ENCODE measurements around the gene BCAR3. TPM values are rescaled to one million over a fixed set of nuclear protein-coding genes. Genes with fewer than 3 reads are reported as not detected.
A peak's percentile ranks its signal among the peaks of the same experiment; 100 is the strongest.

BCAR3 gene
- total RNA-seq, 6 donors from 2014 or later: 26.3 to 48.8 (median 31.9) TPM

- 93 to 100% methylated on average over 3 of the region's 3 CpGs for WGBS, 2 donors
- Histone ChIP-seq H3K4me1 (peaks cover 0 to 8% (median 2%) of the 10 kb centered on the region in 4 donors), H3K36me3 (peaks cover 0 to 26% (median 7%) of the 10 kb centered on the region in 4 donors), H3K27me3 (no peaks in the 10 kb centered on the region), H3K4me3 (no peak overlapping the region), H3K27ac (peak overlapping the region in 2 of 4 donors; percentile 11 to 48), H3K9me3 (no peaks in the 10 kb centered on the region)
- DNase-seq: no peak
- no peak for ATAC-seq (ENCODE audit: low FRiP score in 2 of 2)
- TF ChIP-seq POLR2A (IDR thresholded peaks at IDR 0.05) (no peak), EP300 (IDR thresholded peaks at IDR 0.05) (no peak), CTCF (IDR thresholded peaks at IDR 0.05) (no peak), POLR2AphosphoS5 (IDR thresholded peaks at IDR 0.05) (no peak)
Measured at GRCh38 chr1:93636712-93637111, 44.9 kb downstream of the BCAR3 start.

- Histone ChIP-seq H3K9me3 (no peaks in the 10 kb centered on the region), H3K27ac (peak overlapping the region in 1 of 4 donors; percentile 48), H3K4me1 (peaks cover 0 to 9% (median 4%) of the 10 kb centered on the region in 4 donors), H3K4me3 (no peak overlapping the region), H3K36me3 (peaks cover 0 to 18% (median 4%) of the 10 kb centered on the region in 4 donors), H3K27me3 (no peaks in the 10 kb centered on the region)
- no peak for ATAC-seq (ENCODE audit: low FRiP score in 2 of 2)
- DNase-seq: no peak
- 64 to 80% methylated on average over 10 to 14 of the region's 14 CpGs for WGBS, 2 donors
- TF ChIP-seq EP300 (IDR thresholded peaks at IDR 0.05) (no peak), CTCF (IDR thresholded peaks at IDR 0.05) (no peak), POLR2AphosphoS5 (IDR thresholded peaks at IDR 0.05) (no peak), POLR2A (IDR thresholded peaks at IDR 0.05) (no peak)
Measured at GRCh38 chr1:93635614-93636543, 45.8 kb downstream of the BCAR3 start.

GRCh38 chr1:93633313-93633712 is 48.3 kb downstream of the BCAR3 start:
- no peak for TF ChIP-seq CTCF (IDR thresholded peaks at IDR 0.05)
- TF ChIP-seq POLR2AphosphoS5 (IDR thresholded peaks at IDR 0.05): no peak
- no peak for TF ChIP-seq POLR2A (IDR thresholded peaks at IDR 0.05)
- TF ChIP-seq EP300 (IDR thresholded peaks at IDR 0.05): no peak
- Histone ChIP-seq H3K4me1 (peaks cover 3 to 20% (median 14%) of the 10 kb centered on the region in 4 donors), H3K27ac (no peak overlapping the region), H3K9me3 (no peaks in the 10 kb centered on the region), H3K4me3 (no peak overlapping the region), H3K27me3 (no peaks in the 10 kb centered on the region), H3K36me3 (peaks cover 0 to 9% (median 3%) of the 10 kb centered on the region in 4 donors)
- WGBS, 2 donors: 91 to 96% methylated on average over 4 of the region's 4 CpGs
- no peak for DNase-seq
- no peak for ATAC-seq (ENCODE audit: low FRiP score in 2 of 2)

GRCh38 chr1:93631626-93632365 is 49.8 kb downstream of the BCAR3 start:
- DNase-seq: no peak
- Histone ChIP-seq H3K27me3 (no peaks in the 10 kb centered on the region), H3K9me3 (no peaks in the 10 kb centered on the region), H3K4me1 (peaks cover 3 to 30% (median 19%) of the 10 kb centered on the region in 4 donors), H3K4me3 (no peak overlapping the region), H3K27ac (peak overlapping the region in 2 of 4 donors; percentile 47 to 74), H3K36me3 (peaks cover 0 to 9% (median 0%) of the 10 kb centered on the region in 4 donors)
- ATAC-seq (ENCODE audit: low FRiP score in 2 of 2): no peak
- WGBS, 2 donors: 85 to 97% methylated on average over 5 of the region's 5 CpGs
- peak in 2 of 6 experiments; percentile 2 to 41 for TF ChIP-seq CTCF (IDR thresholded peaks at IDR 0.05)
- TF ChIP-seq POLR2A (IDR thresholded peaks at IDR 0.05): no peak
- no peak for TF ChIP-seq EP300 (IDR thresholded peaks at IDR 0.05)
- no peak for TF ChIP-seq POLR2AphosphoS5 (IDR thresholded peaks at IDR 0.05)
